ENCODE results near the gene RBM4. TPM values are rescaled to one million over a fixed set of nuclear protein-coding genes. Genes with fewer than 3 reads are reported as not detected.

The RBM4 gene
- total RNA-seq, 4 donors from 2014 or later: 51.7 to 93.3 (median 68.6) TPM

GRCh38 chr11:66693356-66694055, 55.0 kb downstream of the RBM4 start:
- no peak for TF ChIP-seq CTCF (IDR thresholded peaks at IDR 0.05; ENCODE audit: low read depth)

DNA sequence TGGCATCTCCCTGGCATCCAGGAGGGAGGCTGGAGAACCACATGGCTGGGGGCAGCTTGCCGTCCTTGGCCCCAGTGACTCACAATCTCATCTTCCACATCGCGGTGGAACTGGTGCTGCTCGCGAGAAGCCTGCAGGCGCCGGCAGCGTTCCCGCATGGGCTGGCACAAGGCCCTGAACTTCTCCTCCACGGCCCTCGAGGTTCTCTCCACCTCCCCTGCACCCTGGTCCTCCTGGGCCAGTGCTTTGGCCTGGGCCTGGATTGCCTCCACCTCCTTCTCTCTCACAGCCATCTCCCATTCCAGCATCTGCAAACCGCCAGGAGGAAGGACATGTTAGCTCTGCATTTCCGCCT, 55.5 kb downstream of the RBM4 start:
- no peak for TF ChIP-seq CTCF (IDR thresholded peaks at IDR 0.05; ENCODE audit: low read depth)

DNA sequence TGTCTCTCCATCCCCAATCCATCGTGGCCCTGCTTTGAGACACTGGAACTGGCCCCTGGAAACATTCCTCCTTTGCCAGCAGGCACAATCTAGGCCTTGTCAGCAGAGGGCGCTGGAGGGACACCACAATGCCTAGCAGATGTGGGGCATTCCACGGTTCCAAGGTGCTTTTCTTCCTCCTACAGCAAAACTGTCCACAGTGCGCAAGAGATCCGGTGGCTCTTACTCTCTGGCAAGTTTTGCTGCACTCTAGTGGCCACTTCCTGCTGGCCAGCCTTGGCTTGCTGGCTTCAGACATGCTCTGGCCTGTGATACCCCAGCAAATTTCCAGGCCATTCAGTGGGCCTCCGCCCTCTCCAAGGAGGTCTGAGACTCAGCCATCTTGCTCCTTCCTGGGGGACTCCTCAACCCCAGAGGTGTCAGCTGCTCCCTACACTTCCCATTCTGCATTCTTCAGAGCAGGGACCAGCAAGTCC, 56.3 kb downstream of the RBM4 start:
- TF ChIP-seq CTCF (IDR thresholded peaks at IDR 0.05; ENCODE audit: low read depth): no peak

Small RNA genes lying within 50 kb of the gene (small RNA-seq; reads per million reads assigned to genes)
- gene RNU4-39P: not detected

Other genes with a start within 250 kb of the RBM4 start
- not detected for gene NPAS4, start 217.7 kb upstream of the RBM4 start, total RNA-seq
- gene MRPL11, start 199.9 kb upstream of the RBM4 start, total RNA-seq: 10 to 100 TPM; 26.7 to 41.8 (median 39.6) TPM
- 10 to 100 TPM in 3 of 4 donors, 1 to 10 TPM in 1; 8.0 to 16.6 (median 12.6) TPM for gene PELI3, start 171.8 kb upstream of the RBM4 start, total RNA-seq
- gene DPP3, start 158.3 kb upstream of the RBM4 start, total RNA-seq: 10 to 100 TPM; 12.6 to 17.8 (median 15.7) TPM
- gene BBS1, start 128.1 kb upstream of the RBM4 start, total RNA-seq: 10 to 100 TPM; 25.5 to 53.7 (median 39.3) TPM
- 10 to 100 TPM in 3 of 4 donors, 1 to 10 TPM in 1; 4.4 to 16.4 (median 12.5) TPM for gene ZDHHC24, start 92.7 kb upstream of the RBM4 start, total RNA-seq
- under 1 TPM in 1 of 4 donors, not detected in 3; 0.22 TPM for gene ACTN3, start 91.8 kb upstream of the RBM4 start, total RNA-seq
- gene CTSF, start 70.1 kb upstream of the RBM4 start, total RNA-seq: 100 to 1,000 TPM in 3 of 4 donors, 10 to 100 TPM in 1; 55.9 to 196 (median 121) TPM
- under 1 TPM in 1 of 4 donors, not detected in 3; 0.17 TPM for gene CCDC87, start 45.6 kb upstream of the RBM4 start, total RNA-seq
- 10 to 100 TPM; 17.6 to 35.6 (median 24.0) TPM for gene CCS, start 45.5 kb upstream of the RBM4 start, total RNA-seq
- gene RBM14, start 22.1 kb upstream of the RBM4 start, total RNA-seq: 10 to 100 TPM; 25.8 to 49.3 (median 39.6) TPM
- gene RBM4B, start 39.2 kb downstream of the RBM4 start, total RNA-seq: 10 to 100 TPM in 1 of 4 donors, 1 to 10 TPM in 3; 3.9 to 10.2 (median 9.0) TPM
- 10 to 100 TPM in 1 of 4 donors, 1 to 10 TPM in 3; 1.9 to 15.3 (median 5.2) TPM for gene SPTBN2, start 90.5 kb downstream of the RBM4 start, total RNA-seq
- 10 to 100 TPM in 3 of 4 donors, 1 to 10 TPM in 1; 8.8 to 13.4 (median 11.7) TPM for gene RCE1, start 204.7 kb downstream of the RBM4 start, total RNA-seq
- 10 to 100 TPM in 2 of 4 donors, 1 to 10 TPM in 2; 6.8 to 21.5 (median 9.8) TPM for gene LRFN4, start 218.4 kb downstream of the RBM4 start, total RNA-seq